Measurements from ENCODE around the gene UTS2R. TPM values are rescaled to one million over a fixed set of nuclear protein-coding genes. Genes with fewer than 3 reads are reported as not detected.

UTS2R gene
- polyA plus RNA-seq, 3 donors, result not detected

GRCh38 chr17:82327289-82327688 lies 44.3 kb upstream of the UTS2R start:
- no peak for TF ChIP-seq CTCF (IDR thresholded peaks at IDR 0.05)
- no peak overlapping the region for H3K9ac ChIP-seq (ENCODE audit: insufficient read depth, low read length, poor library complexity, severe bottlenecking)
- no peak overlapping the region for H3K4me3 ChIP-seq (replicated peaks in 1 of 3; ENCODE audit: low read depth in 2 of 3, low read length in 3 of 3)
- peaks cover 4 to 23% of the 10 kb centered on the region in 2 donors for H3K4me1 ChIP-seq (ENCODE audit: control insufficient read depth in 1 of 2, insufficient read depth in 2 of 2, low read length in 2 of 2)
- H2AFZ ChIP-seq (ENCODE audit: insufficient read depth, low read depth, low read length, poor library complexity, severe bottlenecking), result no peak overlapping the region
- H3K79me2 ChIP-seq (ENCODE audit: insufficient read depth, low read length), result peaks cover 24% of the 10 kb centered on the region
- no peak overlapping the region for H3K4me2 ChIP-seq (replicated peaks; ENCODE audit: extremely low read depth, low read length, poor library complexity, severe bottlenecking)
- intact Hi-C loops (cut with micrococcal nuclease), result loop anchor here in 1 of 2 donors (10.0 kb wide), 1 partner anchor 302 kb away; the partner anchor contains the start of genes CENPX and LRRC45
- no peaks in the 10 kb centered on the region for H3K9me3 ChIP-seq (replicated peaks in 1 of 2; ENCODE audit: control insufficient read depth in 1 of 2, insufficient read depth in 1 of 2, low read length in 2 of 2)
- Mint-ChIP-seq H3K27me3 (ENCODE audit: low read depth in 3 of 3) (peaks cover 17 to 30% (median 20%) of the 10 kb centered on the region in 3 donors), H3K36me3 (peaks cover 38 to 50% of the 10 kb centered on the region in 2 donors), H3K27ac (no peak overlapping the region), H3K4me1 (peaks cover 14% of the 10 kb centered on the region), H3K9me3 (no peaks in the 10 kb centered on the region), H3K4me3 (no peak overlapping the region)
- DNase-seq, result no peak
- H3K27ac ChIP-seq (ENCODE audit: low read depth in 1 of 2, low read length in 2 of 2), result no peak overlapping the region
- peaks cover 100% of the 10 kb centered on the region for H4K20me1 ChIP-seq (ENCODE audit: insufficient read depth, low read length)
- H3K36me3 ChIP-seq (replicated peaks in 1 of 2; ENCODE audit: control insufficient read depth in 1 of 2, insufficient read depth in 2 of 2, low read length in 2 of 2), result peaks cover 11 to 42% of the 10 kb centered on the region in 2 donors
- no peaks in the 10 kb centered on the region for H3K27me3 ChIP-seq (ENCODE audit: control insufficient read depth in 2 of 2, insufficient read depth in 2 of 2, low read length in 2 of 2)
- whole genome bisulfite sequencing (ENCODE audit: insufficient coverage), result 95% methylated on average over 14 of the region's 15 CpGs

GRCh38 chr17:82327757-82328140 lies 43.8 kb upstream of the UTS2R start:
- intact Hi-C loops (cut with micrococcal nuclease), result loop anchor here in 1 of 2 donors (10.0 kb wide), 1 partner anchor 303 kb away; the partner anchor contains the start of genes CENPX and LRRC45
- Histone ChIP-seq H3K4me2 (replicated peaks; ENCODE audit: extremely low read depth, low read length, poor library complexity, severe bottlenecking) (no peak overlapping the region), H3K4me3 (replicated peaks in 1 of 3; ENCODE audit: low read depth in 2 of 3, low read length in 3 of 3) (no peak overlapping the region), H3K36me3 (replicated peaks in 1 of 2; ENCODE audit: control insufficient read depth in 1 of 2, insufficient read depth in 2 of 2, low read length in 2 of 2) (peaks cover 11 to 42% of the 10 kb centered on the region in 2 donors), H3K27me3 (ENCODE audit: control insufficient read depth in 2 of 2, insufficient read depth in 2 of 2, low read length in 2 of 2) (no peaks in the 10 kb centered on the region), H3K79me2 (ENCODE audit: insufficient read depth, low read length) (peaks cover 29% of the 10 kb centered on the region), H2AFZ (ENCODE audit: insufficient read depth, low read depth, low read length, poor library complexity, severe bottlenecking) (no peak overlapping the region), H3K9ac (ENCODE audit: insufficient read depth, low read length, poor library complexity, severe bottlenecking) (no peak overlapping the region), H3K4me1 (ENCODE audit: control insufficient read depth in 1 of 2, insufficient read depth in 2 of 2, low read length in 2 of 2) (peaks cover 9 to 28% of the 10 kb centered on the region in 2 donors), H4K20me1 (ENCODE audit: insufficient read depth, low read length) (peaks cover 100% of the 10 kb centered on the region), H3K27ac (ENCODE audit: low read depth in 1 of 2, low read length in 2 of 2) (no peak overlapping the region), H3K9me3 (replicated peaks in 1 of 2; ENCODE audit: control insufficient read depth in 1 of 2, insufficient read depth in 1 of 2, low read length in 2 of 2) (no peaks in the 10 kb centered on the region)
- Mint-ChIP-seq H3K27ac (no peak overlapping the region), H3K36me3 (peaks cover 37 to 50% of the 10 kb centered on the region in 2 donors), H3K4me3 (no peak overlapping the region), H3K27me3 (ENCODE audit: low read depth in 3 of 3) (peaks cover 17 to 32% (median 20%) of the 10 kb centered on the region in 3 donors), H3K4me1 (peaks cover 18% of the 10 kb centered on the region), H3K9me3 (no peaks in the 10 kb centered on the region)
- 96% methylated on average over 8 of the region's 16 CpGs for WGBS (ENCODE audit: insufficient coverage)
- DNase-seq, result no peak
- TF ChIP-seq CTCF (IDR thresholded peaks at IDR 0.05), result no peak

All from CD14-positive monocyte (primary cell).